ENCODE measurements around the gene ATP11A. TPM values are rescaled to one million over a fixed set of nuclear protein-coding genes. Genes with fewer than 3 reads are reported as not detected.
"Not testable (repeated sequence)": the region's sequence is repeated elsewhere in the genome, so short reads cannot be mapped to it uniquely, and the experiment has no call there.

Gene ATP11A
- total RNA-seq, 2 donors from 2014 or later = 15.8 to 19.6 TPM

GRCh38 chr13:112793545-112794445, 104.0 kb downstream of the ATP11A start:
- Histone ChIP-seq H3K27ac (no peak overlapping the region), H3K4me1 (no peaks in the 10 kb centered on the region), H3K9ac (ENCODE audit: low read depth in 2 of 2, low read length in 2 of 2) (no peak overlapping the region), H3K9me3 (no peaks in the 10 kb centered on the region), H3K4me3 (no peak overlapping the region), H3K36me3 (no peaks in the 10 kb centered on the region), H3K27me3 (no peaks in the 10 kb centered on the region)
- TF ChIP-seq CTCF (IDR thresholded peaks at IDR 0.05) = no peak
- intact Hi-C loops (cut with DNase I) = no loop called here
- no peak for DNase-seq

- Histone ChIP-seq H3K4me3 (no peak overlapping the region), H3K27me3 (no peaks in the 10 kb centered on the region), H3K27ac (no peak overlapping the region), H3K36me3 (no peaks in the 10 kb centered on the region), H3K4me1 (no peaks in the 10 kb centered on the region), H3K9ac (ENCODE audit: low read depth in 2 of 2, low read length in 2 of 2) (no peak overlapping the region), H3K9me3 (no peaks in the 10 kb centered on the region)
- no peak for TF ChIP-seq CTCF (IDR thresholded peaks at IDR 0.05)
- no peak for DNase-seq
- intact Hi-C loops (cut with DNase I) = no loop called here
Observed at GRCh38 chr13:112795277-112795676, 105.4 kb downstream of the ATP11A start.

- intact Hi-C loops (cut with DNase I) = no loop called here
- no peak for TF ChIP-seq CTCF (IDR thresholded peaks at IDR 0.05)
- Histone ChIP-seq H3K9ac (ENCODE audit: low read depth in 2 of 2, low read length in 2 of 2) (no peak overlapping the region), H3K36me3 (no peaks in the 10 kb centered on the region), H3K27ac (no peak overlapping the region), H3K9me3 (no peaks in the 10 kb centered on the region), H3K4me1 (no peaks in the 10 kb centered on the region), H3K27me3 (no peaks in the 10 kb centered on the region), H3K4me3 (no peak overlapping the region)
- DNase-seq = no peak
Observed at GRCh38 chr13:112796190-112796915, 106.5 kb downstream of the ATP11A start.

GRCh38 chr13:112799394-112799793, 109.6 kb downstream of the ATP11A start:
- no peak for DNase-seq
- Histone ChIP-seq H3K36me3 (no peaks in the 10 kb centered on the region), H3K4me1 (no peaks in the 10 kb centered on the region), H3K27me3 (no peaks in the 10 kb centered on the region), H3K4me3 (no peak overlapping the region), H3K27ac (no peak overlapping the region), H3K9ac (ENCODE audit: low read depth in 2 of 2, low read length in 2 of 2) (no peak overlapping the region), H3K9me3 (no peaks in the 10 kb centered on the region)
- intact Hi-C loops (cut with DNase I) = no loop called here
- TF ChIP-seq CTCF (IDR thresholded peaks at IDR 0.05) = no peak

- Histone ChIP-seq H3K27me3 (no peaks in the 10 kb centered on the region), H3K9ac (ENCODE audit: low read depth in 2 of 2, low read length in 2 of 2) (no peak overlapping the region), H3K36me3 (no peaks in the 10 kb centered on the region), H3K4me1 (no peaks in the 10 kb centered on the region), H3K9me3 (no peaks in the 10 kb centered on the region), H3K27ac (no peak overlapping the region), H3K4me3 (no peak overlapping the region)
- intact Hi-C loops (cut with DNase I) = no loop called here
- DNase-seq = no peak
- no peak for TF ChIP-seq CTCF (IDR thresholded peaks at IDR 0.05)
Observed at GRCh38 chr13:112800057-112800456, 110.2 kb downstream of the ATP11A start.

GRCh38 chr13:112800807-112801206, 111.0 kb downstream of the ATP11A start:
- H3K9ac ChIP-seq (ENCODE audit: low read depth in 2 of 2, low read length in 2 of 2); H3K9me3 ChIP-seq; H3K4me1 ChIP-seq; H3K4me3 ChIP-seq; intact Hi-C loops (cut with DNase I); H3K27me3 ChIP-seq; DNase-seq; H3K36me3 ChIP-seq; H3K27ac ChIP-seq: not testable (repeated sequence)

Data from colonic mucosa (tissue), 4 donors.